Right atrium auricular region (tissue), 2 donors: ENCODE data around the gene CAPG. TPM values are rescaled to one million over a fixed set of nuclear protein-coding genes. Genes with fewer than 3 reads are reported as not detected.

Experiments used
- DNase-seq: peaks from one replicate; pipeline ENCODE4 v3.0.0-alpha.2; 2019; ENCODE audit warnings: low spot score
- H3K27ac ChIP-seq, 2 donors: fragments of 200-600 bp; sonication (generic); 1 replicate in 1 of 2; 2 replicates in 1 of 2; pipeline ENCODE4 v1.5.1; 2016 to 2019
- H3K27me3 ChIP-seq, 2 donors: fragments of 200-600 bp; sonication (generic); one replicate each; pipeline versions ENCODE4 v1.5.1 to v1.6.0; 2017 to 2019
- H3K36me3 ChIP-seq: fragments of 200-600 bp; sonication (generic); one replicate; pipeline ENCODE4 v1.5.1; 2016
- H3K4me1 ChIP-seq, 2 donors: fragments of 200-600 bp; sonication (generic); one replicate each; pipeline versions ENCODE4 v1.5.1 to v1.6.0; 2017 to 2019
- H3K4me3 ChIP-seq, 2 donors: fragments of 200-600 bp; sonication (generic); 1 replicate in 1 of 2; 2 replicates in 1 of 2; pipeline ENCODE4 v1.5.1; 2017 to 2019; ENCODE audit warnings: mild to moderate bottlenecking in 1 of 2, moderate library complexity in 1 of 2
- H3K9me3 ChIP-seq, 2 donors: fragments of 200-600 bp; sonication (generic); one replicate each; pipeline ENCODE4 v1.5.1; 2019
- total RNA-seq, 2 donors: library from RNA; depleted of rRNA; stranded (reverse); fragments of >200 nt; gene quantifications; one replicate each; pipeline ENCODE4 v1.1.0, GENCODE V29; 2016
- TF ChIP-seq, protein P1 (sequence below), 2 donors: fragments of 200-600 bp; sonication (generic); IDR thresholded peaks; one replicate each; pipeline ENCODE4 v1.5.1; 2019; ENCODE audit warnings: antibody characterized with exemption in 2 of 2

CAPG gene
- total RNA-seq, 2 donors from 2014 or later = 8.7 to 43.4 TPM

- H3K4me3 ChIP-seq = no peak overlapping the region
- TF ChIP-seq, protein P1, sequence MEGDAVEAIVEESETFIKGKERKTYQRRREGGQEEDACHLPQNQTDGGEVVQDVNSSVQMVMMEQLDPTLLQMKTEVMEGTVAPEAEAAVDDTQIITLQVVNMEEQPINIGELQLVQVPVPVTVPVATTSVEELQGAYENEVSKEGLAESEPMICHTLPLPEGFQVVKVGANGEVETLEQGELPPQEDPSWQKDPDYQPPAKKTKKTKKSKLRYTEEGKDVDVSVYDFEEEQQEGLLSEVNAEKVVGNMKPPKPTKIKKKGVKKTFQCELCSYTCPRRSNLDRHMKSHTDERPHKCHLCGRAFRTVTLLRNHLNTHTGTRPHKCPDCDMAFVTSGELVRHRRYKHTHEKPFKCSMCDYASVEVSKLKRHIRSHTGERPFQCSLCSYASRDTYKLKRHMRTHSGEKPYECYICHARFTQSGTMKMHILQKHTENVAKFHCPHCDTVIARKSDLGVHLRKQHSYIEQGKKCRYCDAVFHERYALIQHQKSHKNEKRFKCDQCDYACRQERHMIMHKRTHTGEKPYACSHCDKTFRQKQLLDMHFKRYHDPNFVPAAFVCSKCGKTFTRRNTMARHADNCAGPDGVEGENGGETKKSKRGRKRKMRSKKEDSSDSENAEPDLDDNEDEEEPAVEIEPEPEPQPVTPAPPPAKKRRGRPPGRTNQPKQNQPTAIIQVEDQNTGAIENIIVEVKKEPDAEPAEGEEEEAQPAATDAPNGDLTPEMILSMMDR (IDR thresholded peaks at IDR 0.05) = no peak
- H3K9me3 ChIP-seq = no peaks in the 10 kb centered on the region
- H3K4me1 ChIP-seq = no peaks in the 10 kb centered on the region
- no peaks in the 10 kb centered on the region for H3K36me3 ChIP-seq
- no peak overlapping the region for H3K27ac ChIP-seq
- H3K27me3 ChIP-seq = no peaks in the 10 kb centered on the region
- DNase-seq = no peak
Measured at GRCh38 chr2:85455552-85456090, 45.5 kb upstream of the CAPG start.

DNA sequence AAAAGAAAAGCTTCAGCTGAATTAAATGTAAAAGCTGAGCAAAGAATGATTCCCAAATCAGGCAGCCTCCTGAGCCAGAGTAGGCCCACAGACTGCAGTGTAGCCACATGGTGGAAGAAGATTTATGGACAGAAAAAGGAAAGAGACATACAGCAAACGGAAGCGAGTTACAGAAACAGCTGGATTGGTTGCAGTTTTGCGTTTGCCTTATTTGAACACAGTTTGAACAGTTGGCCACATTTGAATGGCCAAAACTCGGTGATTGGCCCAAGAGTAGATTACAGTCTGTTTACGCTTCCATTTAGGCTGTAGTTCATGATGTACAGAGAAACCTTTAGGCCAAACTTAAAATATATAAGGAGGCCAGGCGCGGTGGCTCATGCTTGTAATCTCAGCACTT is 43.4 kb upstream of the CAPG start:
- TF ChIP-seq, protein P1 (IDR thresholded peaks at IDR 0.05) = no peak
- no peak for DNase-seq
- no peaks in the 10 kb centered on the region for H3K4me1 ChIP-seq
- H3K9me3 ChIP-seq = no peaks in the 10 kb centered on the region
- no peaks in the 10 kb centered on the region for H3K27me3 ChIP-seq
- no peak overlapping the region for H3K27ac ChIP-seq
- no peak overlapping the region for H3K4me3 ChIP-seq
- H3K36me3 ChIP-seq = no peaks in the 10 kb centered on the region

GRCh38 chr2:85452237-85452636 is 42.1 kb upstream of the CAPG start:
- TF ChIP-seq, protein P1 (IDR thresholded peaks at IDR 0.05) = no peak
- Histone ChIP-seq H3K27ac (no peak overlapping the region), H3K4me1 (no peaks in the 10 kb centered on the region), H3K9me3 (no peaks in the 10 kb centered on the region), H3K27me3 (no peaks in the 10 kb centered on the region), H3K4me3 (no peak overlapping the region), H3K36me3 (no peaks in the 10 kb centered on the region)
- no peak for DNase-seq

DNA sequence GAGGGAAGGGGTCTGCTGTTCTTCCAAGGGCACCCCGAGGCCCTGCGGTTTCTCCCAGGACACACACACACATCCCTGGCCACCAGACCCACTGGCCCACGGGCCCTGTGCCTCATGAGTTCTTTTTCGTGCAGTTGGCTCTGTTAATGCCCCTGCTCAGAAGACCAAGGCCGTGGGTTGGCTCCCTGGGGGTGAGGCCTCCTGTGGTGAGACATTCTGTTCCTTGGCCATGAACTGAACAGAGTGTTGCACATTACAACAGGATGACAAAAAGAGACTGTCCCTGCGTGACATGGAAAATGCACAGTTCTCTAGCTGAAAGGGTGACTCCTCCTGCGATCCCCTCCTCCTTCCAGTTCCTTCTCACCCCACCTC is 39.0 kb upstream of the CAPG start:
- H3K27me3 ChIP-seq = no peaks in the 10 kb centered on the region
- no peaks in the 10 kb centered on the region for H3K36me3 ChIP-seq
- H3K4me1 ChIP-seq = peaks cover 0 to 18% of the 10 kb centered on the region in 2 donors
- no peak overlapping the region for H3K27ac ChIP-seq
- TF ChIP-seq, protein P1 (IDR thresholded peaks at IDR 0.05) = no peak
- no peaks in the 10 kb centered on the region for H3K9me3 ChIP-seq
- no peak for DNase-seq
- H3K4me3 ChIP-seq = no peak overlapping the region

- no peaks in the 10 kb centered on the region for H3K27me3 ChIP-seq
- H3K36me3 ChIP-seq = no peaks in the 10 kb centered on the region
- H3K4me3 ChIP-seq = no peak overlapping the region
- TF ChIP-seq, protein P1 (IDR thresholded peaks at IDR 0.05) = no peak
- no peak overlapping the region for H3K27ac ChIP-seq
- H3K9me3 ChIP-seq = no peaks in the 10 kb centered on the region
- peaks cover 0 to 18% of the 10 kb centered on the region in 2 donors for H3K4me1 ChIP-seq
- no peak for DNase-seq
Measured at GRCh38 chr2:85448461-85449213, 38.5 kb upstream of the CAPG start.
